Nephron progenitor cell (in vitro differentiated cells): ENCODE measurements around the gene LURAP1L.

ENCODE experiments used
- DNase-seq: peaks from one replicate; pipeline ENCODE4 v3.0.0; 2021
- H3K27ac Mint-ChIP-seq: 2 replicates; pipeline ENCODE4 v1.8.0; 2021; ENCODE audit warnings: mild to moderate bottlenecking, moderate library complexity, mixed read lengths
- H3K27me3 Mint-ChIP-seq: 2 replicates; pipeline ENCODE4 v1.8.0; 2021; ENCODE audit warnings: mild to moderate bottlenecking, low read depth, mixed read lengths; ENCODE audit not compliant: poor library complexity
- H3K36me3 Mint-ChIP-seq: 2 replicates; pipeline ENCODE4 v1.8.0; 2021; ENCODE audit warnings: low read depth, mixed read lengths
- H3K4me1 Mint-ChIP-seq: 2 replicates; pipeline ENCODE4 v1.8.0; 2021; ENCODE audit warnings: mixed read lengths
- H3K4me3 Mint-ChIP-seq: 2 replicates; pipeline ENCODE4 v1.8.0; 2021; ENCODE audit warnings: mild to moderate bottlenecking, moderate library complexity, mixed read lengths
- H3K9me3 Mint-ChIP-seq: 2 replicates; pipeline ENCODE4 v1.8.0; 2021; ENCODE audit warnings: mild to moderate bottlenecking, moderate library complexity, mixed read lengths
- TF ChIP-seq, protein P1 (sequence below): fragments of 200-600 bp; sonication (generic); IDR thresholded peaks from 2 replicates; pipeline ENCODE4 v1.5.0; 2021; ENCODE audit warnings: antibody characterized with exemption

Gene LURAP1L

DNA sequence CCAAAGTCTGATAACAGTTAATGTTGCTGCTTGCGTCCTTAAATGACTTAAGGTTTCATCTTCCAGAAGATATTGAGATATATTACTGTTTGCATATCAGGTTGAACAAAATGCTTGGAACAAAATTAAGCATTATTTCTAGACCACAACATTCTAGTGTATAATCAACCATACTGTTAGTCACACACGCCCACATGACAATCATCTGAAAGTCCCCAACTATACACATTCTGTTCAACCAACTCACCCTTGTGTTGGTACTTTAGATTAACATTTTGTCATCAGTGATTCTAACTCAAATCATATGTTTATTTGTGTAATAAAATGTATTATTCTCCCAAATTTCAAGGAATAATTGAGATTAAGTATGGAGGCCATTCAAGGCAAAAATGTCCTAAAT is 47.3 kb downstream of the LURAP1L start:
- no peak overlapping the region for H3K27ac Mint-ChIP-seq
- DNase-seq = no peak
- no peak overlapping the region for H3K4me3 Mint-ChIP-seq
- no peaks in the 10 kb centered on the region for H3K9me3 Mint-ChIP-seq
- no peaks in the 10 kb centered on the region for H3K27me3 Mint-ChIP-seq
- TF ChIP-seq, protein P1, sequence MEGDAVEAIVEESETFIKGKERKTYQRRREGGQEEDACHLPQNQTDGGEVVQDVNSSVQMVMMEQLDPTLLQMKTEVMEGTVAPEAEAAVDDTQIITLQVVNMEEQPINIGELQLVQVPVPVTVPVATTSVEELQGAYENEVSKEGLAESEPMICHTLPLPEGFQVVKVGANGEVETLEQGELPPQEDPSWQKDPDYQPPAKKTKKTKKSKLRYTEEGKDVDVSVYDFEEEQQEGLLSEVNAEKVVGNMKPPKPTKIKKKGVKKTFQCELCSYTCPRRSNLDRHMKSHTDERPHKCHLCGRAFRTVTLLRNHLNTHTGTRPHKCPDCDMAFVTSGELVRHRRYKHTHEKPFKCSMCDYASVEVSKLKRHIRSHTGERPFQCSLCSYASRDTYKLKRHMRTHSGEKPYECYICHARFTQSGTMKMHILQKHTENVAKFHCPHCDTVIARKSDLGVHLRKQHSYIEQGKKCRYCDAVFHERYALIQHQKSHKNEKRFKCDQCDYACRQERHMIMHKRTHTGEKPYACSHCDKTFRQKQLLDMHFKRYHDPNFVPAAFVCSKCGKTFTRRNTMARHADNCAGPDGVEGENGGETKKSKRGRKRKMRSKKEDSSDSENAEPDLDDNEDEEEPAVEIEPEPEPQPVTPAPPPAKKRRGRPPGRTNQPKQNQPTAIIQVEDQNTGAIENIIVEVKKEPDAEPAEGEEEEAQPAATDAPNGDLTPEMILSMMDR = no peak
- H3K36me3 Mint-ChIP-seq = no peaks in the 10 kb centered on the region
- H3K4me1 Mint-ChIP-seq = peaks cover 24% of the 10 kb centered on the region

DNA sequence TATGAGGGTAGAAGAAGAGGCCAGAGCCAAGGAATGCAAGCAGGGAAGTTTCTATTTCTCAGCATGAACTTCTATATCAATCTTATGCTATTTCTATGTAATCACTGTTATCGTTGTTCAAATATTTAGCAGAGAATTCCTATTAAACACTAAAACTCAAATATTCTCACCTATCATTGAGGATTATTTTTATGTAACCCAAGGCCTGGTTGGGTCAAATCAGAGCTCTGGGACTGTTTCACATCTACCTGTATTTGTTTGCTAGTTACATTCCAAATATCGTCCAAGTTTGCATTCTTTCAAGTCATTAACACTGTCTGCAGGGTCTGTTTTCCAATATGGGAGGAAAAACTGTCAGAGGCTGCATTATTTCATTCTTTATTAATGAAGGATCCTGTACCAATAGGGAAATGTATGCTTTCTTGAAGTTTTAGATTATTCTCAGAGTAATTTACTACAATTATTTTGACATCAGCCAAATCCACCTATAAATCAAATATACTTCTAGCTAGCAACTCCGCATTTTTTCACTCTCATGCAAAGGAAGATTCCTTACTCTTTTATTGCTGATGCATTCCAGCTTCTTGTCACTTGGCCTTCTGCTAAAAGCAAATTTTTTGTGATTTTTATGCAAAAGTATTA is 52.2 kb downstream of the LURAP1L start:
- no peak overlapping the region for H3K4me3 Mint-ChIP-seq
- no peak overlapping the region for H3K27ac Mint-ChIP-seq
- no peak for DNase-seq
- H3K4me1 Mint-ChIP-seq = peaks cover 13% of the 10 kb centered on the region
- no peaks in the 10 kb centered on the region for H3K27me3 Mint-ChIP-seq
- TF ChIP-seq, protein P1 = no peak
- H3K9me3 Mint-ChIP-seq = no peaks in the 10 kb centered on the region
- H3K36me3 Mint-ChIP-seq = no peaks in the 10 kb centered on the region

DNA sequence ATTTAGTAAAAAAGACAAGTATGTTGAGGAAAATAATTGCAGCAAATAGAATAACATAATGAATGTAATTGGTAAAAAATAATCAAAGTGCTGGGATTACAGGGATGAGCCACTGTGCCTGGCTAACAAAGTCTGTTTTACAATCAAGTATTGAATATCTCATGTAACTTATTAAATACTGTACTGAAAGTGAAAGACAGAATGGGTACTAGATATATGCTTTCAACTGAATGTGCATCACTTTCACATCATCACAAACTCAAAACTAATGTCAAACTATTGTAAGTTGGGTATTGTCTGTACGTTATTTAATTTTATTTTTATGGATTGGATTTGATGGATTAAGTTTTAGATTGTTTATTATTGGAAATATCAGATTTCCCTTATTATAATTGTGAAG is 58.9 kb downstream of the LURAP1L start:
- H3K4me1 Mint-ChIP-seq = no peaks in the 10 kb centered on the region
- TF ChIP-seq, protein P1 = no peak

DNA sequence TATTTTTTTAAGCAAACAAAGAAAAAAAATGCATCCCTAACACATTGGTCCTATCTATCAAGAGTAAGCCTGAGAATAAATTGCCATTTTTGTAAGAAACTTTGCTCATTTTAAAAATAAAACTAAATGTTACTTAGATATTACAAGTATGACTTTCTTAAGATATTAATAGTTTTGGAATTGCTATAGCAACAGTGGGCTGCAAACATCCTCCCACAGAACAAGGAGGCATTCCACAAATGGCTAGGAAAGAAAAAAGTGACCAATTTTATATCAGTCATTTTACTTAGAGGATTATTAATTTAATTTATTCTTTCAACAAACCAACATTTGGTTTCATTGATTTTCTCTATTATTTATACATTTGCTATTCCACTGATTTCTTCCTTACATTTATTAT is 63.7 kb downstream of the LURAP1L start:
- no peak for DNase-seq
- Mint-ChIP-seq H3K9me3 (peaks cover 24% of the 10 kb centered on the region), H3K36me3 (no peaks in the 10 kb centered on the region), H3K4me3 (no peak overlapping the region), H3K4me1 (no peaks in the 10 kb centered on the region), H3K27ac (no peak overlapping the region), H3K27me3 (no peaks in the 10 kb centered on the region)
- TF ChIP-seq, protein P1 = no peak

More for the DNA sequence above, 58.9 kb downstream of the LURAP1L start:
- Mint-ChIP-seq H3K27ac (no peak overlapping the region), H3K4me3 (no peak overlapping the region), H3K36me3 (no peaks in the 10 kb centered on the region), H3K9me3 (peaks cover 24% of the 10 kb centered on the region), H3K27me3 (no peaks in the 10 kb centered on the region)
- no peak for DNase-seq

DNA sequence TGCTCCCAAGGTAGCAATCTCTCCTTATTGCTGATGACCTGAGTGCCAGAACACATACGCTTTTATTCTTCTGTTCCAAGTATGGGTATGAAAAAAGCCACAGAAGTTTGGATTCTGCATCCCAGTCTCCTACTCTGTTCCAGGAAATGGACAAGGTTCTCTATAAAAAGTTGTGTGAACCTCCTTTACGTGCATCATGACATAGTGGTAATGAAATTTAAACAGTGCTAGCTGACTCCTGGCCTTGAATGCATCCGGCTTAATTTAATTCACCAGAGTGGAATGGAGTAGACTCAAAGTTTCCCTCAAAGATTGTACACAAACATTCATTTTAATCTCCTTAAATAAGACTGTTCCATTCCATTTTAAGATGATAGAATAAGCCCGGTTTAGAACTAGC is 68.9 kb downstream of the LURAP1L start:
- Mint-ChIP-seq H3K27ac (no peak overlapping the region), H3K4me3 (no peak overlapping the region), H3K9me3 (no peaks in the 10 kb centered on the region), H3K4me1 (peaks cover 4% of the 10 kb centered on the region), H3K36me3 (no peaks in the 10 kb centered on the region), H3K27me3 (no peaks in the 10 kb centered on the region)
- TF ChIP-seq, protein P1 = no peak
- DNase-seq = no peak

DNA sequence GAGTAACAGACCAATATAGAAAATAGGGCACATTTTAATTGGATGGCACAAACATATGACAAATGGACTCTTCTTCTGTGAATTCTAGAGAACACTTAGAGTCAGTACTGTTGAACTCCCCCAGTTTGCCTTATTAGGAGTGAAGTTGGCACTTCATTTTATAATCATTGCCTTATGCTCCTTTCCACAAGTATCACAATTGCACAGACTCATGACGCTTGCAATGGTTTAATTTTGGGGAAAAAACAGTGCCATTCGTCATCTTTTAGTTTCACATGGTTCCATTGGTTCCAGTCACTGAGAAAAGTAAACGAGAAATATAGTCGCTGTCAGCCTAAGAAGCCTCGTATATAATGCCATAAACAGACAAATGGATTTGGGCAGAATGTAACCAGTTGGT is 71.2 kb downstream of the LURAP1L start:
- Mint-ChIP-seq H3K9me3 (no peaks in the 10 kb centered on the region), H3K36me3 (no peaks in the 10 kb centered on the region), H3K4me1 (peaks cover 8% of the 10 kb centered on the region), H3K4me3 (no peak overlapping the region), H3K27ac (no peak overlapping the region), H3K27me3 (peaks cover 3% of the 10 kb centered on the region)
- no peak for DNase-seq
- TF ChIP-seq, protein P1 = no peak
